GDM1 (cell line): ENCODE measurements around the gene SELPLG.
"Not testable (repeated sequence)": the region's sequence is repeated elsewhere in the genome, so short reads cannot be mapped to it uniquely, and the experiment has no call there.

ENCODE experiments used
- DNase-seq: peaks from one replicate; lab custom pipeline; 2025; lab: John Stamatoyannopoulos, UW

SELPLG gene

DNA sequence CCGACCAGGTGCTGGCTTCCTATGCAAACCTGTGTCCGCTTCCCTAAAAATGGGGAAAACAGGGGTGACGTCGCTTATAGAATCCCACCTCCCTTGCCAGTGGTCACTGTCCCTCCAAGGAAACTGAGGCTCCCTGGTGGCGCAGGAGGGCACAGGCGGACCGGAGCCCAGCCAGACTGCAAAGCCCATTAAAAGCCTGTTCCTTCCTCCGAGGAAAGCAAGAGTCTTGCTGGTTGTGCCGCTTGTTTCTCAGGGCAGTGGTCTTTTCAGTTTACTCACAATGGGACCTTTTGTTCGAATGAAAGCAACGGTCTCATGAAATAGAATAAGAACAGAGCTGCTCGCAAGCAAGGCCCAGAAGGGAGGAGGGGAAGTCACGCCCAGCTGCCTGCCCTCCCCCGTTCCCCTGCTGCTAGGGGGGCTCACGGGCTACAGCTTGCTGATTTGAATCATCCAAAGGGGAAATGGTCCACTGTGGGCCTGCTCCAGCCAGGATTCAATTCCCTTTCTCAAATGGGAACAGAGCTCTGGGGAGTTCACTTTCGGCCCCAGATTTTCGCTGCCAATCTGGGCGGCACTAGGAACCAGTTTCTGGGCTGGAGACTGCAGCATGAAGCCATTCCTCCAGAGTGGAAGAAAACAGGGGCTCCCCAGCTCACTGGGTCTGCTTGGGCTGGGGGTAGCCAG, 4.6 kb upstream of the SELPLG start:
- DNase-seq: peak; percentile 25

DNA sequence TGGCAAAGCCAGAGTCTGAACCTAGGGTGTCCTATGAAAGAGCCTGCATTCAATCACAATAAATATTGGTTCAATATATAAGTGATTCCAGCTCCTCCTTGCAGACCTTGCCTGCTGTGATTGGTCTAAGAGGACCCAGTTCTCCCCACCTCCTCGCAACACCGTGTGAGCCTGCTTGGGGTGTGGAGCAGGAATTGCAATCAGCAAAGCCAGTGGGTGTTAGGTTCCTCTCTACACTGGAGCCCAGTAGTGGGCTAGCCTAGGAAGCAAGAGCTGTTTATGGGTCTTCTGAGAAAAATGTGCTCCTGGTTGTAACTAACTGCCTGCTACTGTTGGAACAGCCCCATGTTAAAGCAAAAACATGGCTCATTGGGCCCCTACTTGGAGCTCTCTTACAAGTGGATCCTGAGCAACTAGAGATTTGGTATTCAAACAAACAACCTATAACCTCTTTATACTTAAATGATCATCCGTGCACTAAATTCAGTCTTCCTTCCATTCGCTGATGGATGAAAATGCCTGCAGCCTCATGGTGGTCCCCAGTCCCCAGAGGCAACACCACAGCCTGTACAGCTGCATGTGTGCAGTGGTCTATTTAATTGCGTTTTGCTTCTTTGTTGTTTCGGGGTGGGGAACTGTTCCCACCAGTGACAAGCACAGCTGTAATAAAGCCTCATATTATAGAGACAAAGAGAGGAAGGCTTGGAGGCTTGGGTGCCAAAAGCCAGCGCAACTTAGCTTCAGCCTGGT, 3.7 kb upstream of the SELPLG start:
- no peak for DNase-seq

DNA sequence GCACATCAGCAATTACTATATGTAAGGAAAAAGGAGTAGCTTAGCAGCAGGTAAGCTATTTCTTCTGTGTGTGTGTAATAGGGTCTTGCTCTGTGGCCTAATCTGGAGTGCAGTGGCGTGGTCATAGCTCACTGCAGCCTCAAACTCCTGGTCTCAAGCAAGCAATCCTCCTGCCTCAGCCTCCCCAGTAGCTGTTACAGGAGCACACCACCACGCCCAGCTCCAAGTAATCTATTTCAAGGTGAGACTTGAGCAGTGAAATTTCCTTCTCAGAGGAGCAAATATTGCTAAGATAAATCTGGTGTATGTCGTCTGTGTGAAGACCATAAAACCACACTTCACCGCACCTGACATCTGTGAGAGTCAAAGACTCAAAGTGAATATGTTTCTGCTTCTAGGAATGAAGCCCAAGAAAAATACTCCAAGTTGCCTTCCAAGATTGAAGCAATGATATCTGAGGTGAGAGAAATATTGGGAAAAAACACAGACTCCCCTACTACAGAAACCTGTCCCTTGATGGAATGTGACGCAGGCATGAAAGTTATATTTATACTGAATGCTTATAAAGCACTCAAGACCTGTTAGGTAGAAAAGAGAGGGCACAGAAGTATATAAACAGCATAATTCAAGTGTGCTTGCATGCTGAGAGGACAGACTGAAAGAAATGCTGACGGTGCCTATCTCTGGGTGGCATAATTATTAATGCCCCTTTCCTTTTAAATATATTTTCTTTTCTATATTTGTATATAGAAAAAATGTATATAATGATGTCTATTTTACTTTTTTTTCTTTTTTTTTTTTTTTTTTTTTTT, 2.5 kb upstream of the SELPLG start:
- no peak for DNase-seq

GRCh38 chr12:108635201-108635996, 1.7 kb upstream of the SELPLG start:
- peak; percentile 79 for DNase-seq

DNA sequence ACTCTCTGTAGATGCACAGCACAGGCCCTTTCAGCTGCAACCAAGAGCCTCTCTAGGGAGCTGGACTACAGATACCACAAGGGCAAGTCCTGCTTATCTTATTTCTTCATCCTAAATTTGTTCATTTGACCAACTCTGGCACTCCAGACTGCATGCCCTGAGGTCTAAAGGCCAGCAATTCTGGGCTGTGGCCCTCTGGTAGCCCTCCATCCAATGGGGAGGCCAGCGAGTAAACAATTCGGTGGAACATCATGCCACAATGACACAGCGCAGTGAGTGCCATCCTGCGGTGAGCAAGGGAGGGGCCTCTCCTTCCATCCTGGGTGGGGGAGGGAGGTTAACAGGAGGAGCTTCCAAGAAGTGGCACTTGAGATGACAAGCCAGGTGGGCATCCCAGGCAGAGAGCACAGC, 652 bp upstream of the SELPLG start:
- peak; percentile 62 for DNase-seq

DNA sequence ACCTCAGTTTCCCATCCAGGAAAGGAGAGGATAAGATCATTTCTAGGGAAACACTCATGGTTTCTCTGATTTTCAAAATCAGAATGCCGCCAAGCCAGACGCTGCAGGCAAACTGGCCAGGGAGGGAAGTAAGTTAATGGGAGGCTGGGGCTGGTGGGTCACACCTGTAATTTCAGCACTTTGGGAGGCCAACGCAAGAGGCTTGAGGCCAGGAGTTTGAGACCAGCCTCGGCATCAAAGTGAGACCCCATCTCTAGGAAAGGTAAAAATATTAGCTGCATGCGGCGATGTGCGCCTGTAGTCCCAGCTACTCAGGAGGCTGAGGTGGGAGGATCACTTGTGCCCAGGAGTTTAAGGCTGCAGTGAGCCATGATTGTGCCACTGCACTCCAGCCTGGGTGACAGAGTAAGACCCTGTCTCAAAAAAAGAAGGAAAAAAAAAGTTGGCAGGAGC, 587 bp downstream of the SELPLG start:
- no peak for DNase-seq

DNA sequence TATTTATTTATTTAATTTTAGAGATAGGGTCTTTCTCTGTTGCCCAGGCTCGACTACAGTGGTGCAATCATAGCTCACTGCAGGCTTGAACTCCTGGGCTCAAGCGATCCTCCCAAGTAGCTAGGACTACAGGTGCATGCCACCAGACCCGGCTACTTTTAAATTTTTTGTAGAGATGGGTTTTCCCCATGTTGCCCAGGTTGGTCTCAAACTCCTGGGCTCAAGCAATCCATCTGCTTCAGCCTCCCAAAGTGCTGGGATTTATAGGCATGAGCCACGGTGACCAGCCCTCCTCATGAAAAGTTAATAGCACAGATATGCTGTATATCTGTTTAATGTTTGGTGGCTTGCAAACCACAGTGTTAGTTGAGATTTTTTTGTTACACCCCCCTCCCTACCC, 2.4 kb downstream of the SELPLG start:
- DNase-seq: not testable (repeated sequence)

- no peak for DNase-seq
Observed at GRCh38 chr12:108630481-108631207, 3.0 kb downstream of the SELPLG start.

GRCh38 chr12:108629824-108630476, 3.7 kb downstream of the SELPLG start:
- no peak for DNase-seq

- no peak for DNase-seq
Observed at GRCh38 chr12:108629151-108629550, 4.5 kb downstream of the SELPLG start.

GRCh38 chr12:108627134-108627920, 6.4 kb downstream of the SELPLG start:
- DNase-seq: no peak

GRCh38 chr12:108625228-108625627, 8.5 kb downstream of the SELPLG start:
- no peak for DNase-seq

DNA sequence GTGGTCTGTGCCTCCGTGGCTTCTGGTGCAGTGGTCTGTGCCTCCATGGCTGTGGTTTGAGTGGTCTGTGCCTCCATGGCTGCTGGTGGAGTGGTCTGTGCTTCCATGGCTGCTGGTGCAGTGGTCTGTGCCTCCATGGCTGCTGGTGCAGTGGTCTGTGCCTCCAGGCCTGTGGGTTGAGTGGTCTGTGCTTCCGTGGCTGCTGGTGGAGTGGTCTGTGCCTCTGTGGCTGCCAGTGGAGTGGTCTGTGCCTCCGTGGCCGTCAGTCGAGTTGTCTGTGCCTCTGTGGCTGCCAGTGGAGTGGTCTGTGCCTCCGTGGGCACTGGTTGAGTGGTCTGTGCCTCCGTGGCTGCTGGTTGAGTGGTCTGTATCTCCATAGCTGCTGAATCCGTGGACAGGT, 10.1 kb downstream of the SELPLG start:
- no peak for DNase-seq

DNA sequence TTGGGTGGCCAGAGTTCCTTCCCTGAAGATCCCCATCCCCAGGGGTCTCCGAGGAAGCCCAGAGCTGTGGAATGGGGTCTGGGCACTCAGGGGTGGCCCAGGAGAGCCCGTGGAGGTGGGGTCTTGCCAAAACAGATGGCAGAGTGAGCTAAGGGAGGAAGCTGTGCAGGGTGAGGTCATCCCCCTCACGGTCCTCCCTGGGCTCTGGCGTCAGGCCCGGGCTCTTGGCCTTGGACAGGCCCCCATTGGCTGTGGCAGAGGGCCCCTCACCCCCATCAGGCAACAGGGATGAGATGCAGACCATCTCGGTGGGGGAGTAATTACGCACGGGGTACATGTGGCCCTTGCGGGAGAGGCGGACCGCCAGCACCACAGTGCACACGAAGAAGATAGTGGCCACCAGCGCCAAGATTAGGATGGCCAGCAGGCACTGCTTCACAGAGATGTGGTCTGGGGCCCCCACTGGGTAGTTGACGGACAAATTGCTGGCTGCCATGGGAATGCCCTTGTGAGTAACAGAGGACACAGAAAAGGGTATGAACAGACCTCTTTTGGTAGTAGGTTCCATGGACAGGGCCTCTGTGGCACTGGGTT, 10.7 kb downstream of the SELPLG start:
- no peak for DNase-seq

DNA sequence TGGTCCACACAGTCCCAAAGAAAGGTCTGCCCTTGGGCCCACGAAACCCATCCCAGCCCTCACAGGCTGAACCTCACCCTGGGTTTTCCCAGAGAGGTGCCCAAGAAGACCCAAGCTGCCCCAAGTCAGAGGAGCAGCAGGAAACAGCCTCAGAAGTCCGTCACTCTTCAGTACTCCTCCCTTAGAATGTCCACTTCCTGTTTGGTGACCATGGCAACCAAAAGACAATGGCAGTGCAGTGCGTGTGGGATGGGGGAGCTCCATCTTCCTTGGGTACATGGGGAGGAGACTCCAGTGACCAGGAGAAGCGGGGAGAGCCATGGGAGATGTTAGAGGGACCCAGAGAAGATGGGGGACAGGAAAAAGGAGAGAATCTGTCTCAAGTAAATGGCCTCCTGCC, 11.3 kb downstream of the SELPLG start:
- DNase-seq: no peak

GRCh38 chr12:108621161-108621560, 12.5 kb downstream of the SELPLG start:
- no peak for DNase-seq

- DNase-seq: no peak
Observed at GRCh38 chr12:108620236-108620879, 13.3 kb downstream of the SELPLG start.

- DNase-seq: no peak
Observed at GRCh38 chr12:108619369-108620160, 14.1 kb downstream of the SELPLG start.
